MCF 10A (cell line): ENCODE data around the gene RFPL3. TPM values are rescaled to one million over a fixed set of nuclear protein-coding genes. Genes with fewer than 3 reads are reported as not detected.

ENCODE experiments used
- BruUV-seq: library from RNA; stranded (reverse); fragments of 400-500 nt; replicated peaks from 2 replicates; lab custom pipeline; 2021; lab: Mats Ljungman, UMichigan
- CTCF ChIA-PET: fragments of 300-600 bp; sonication (Branson Sonifier 250); formaldehyde crosslinking; extraction: SDS; loops from one replicate; lab custom pipeline; 2021; ENCODE audit warnings: antibody characterized with exemption, inconsistent platforms; lab: Yijun Ruan, JAX
- POLR2A ChIA-PET: fragments of 300-600, 350-650 bp; sonication (Branson Sonifier 250); formaldehyde crosslinking; extraction: SDS; loops from one replicate; lab custom pipeline; 2020; ENCODE audit warnings: antibody characterized with exemption, inconsistent platforms; lab: Yijun Ruan, JAX
- DNase-seq: peaks from one replicate; pipeline ENCODE4 v3.0.0-alpha.2; 2018; ENCODE audit not compliant: unreplicated experiment
- H3K27ac Mint-ChIP-seq: one replicate; pipeline ENCODE4 v1.8.0; 2022; ENCODE audit warnings: mild to moderate bottlenecking, low read depth, mixed read lengths; ENCODE audit not compliant: unreplicated experiment
- H3K27me3 Mint-ChIP-seq: one replicate; pipeline ENCODE4 v1.8.0; 2022; ENCODE audit warnings: mixed read lengths; ENCODE audit not compliant: insufficient read depth, unreplicated experiment
- H3K36me3 Mint-ChIP-seq: one replicate; pipeline ENCODE4 v1.8.0; 2022; ENCODE audit warnings: mild to moderate bottlenecking, moderate library complexity, mixed read lengths; ENCODE audit not compliant: insufficient read depth, unreplicated experiment
- H3K4me1 Mint-ChIP-seq: one replicate; pipeline ENCODE4 v1.8.0; 2022; ENCODE audit warnings: mixed read lengths; ENCODE audit not compliant: insufficient read depth, unreplicated experiment
- H3K4me3 Mint-ChIP-seq: one replicate; pipeline ENCODE4 v1.8.0; 2022; ENCODE audit warnings: mild to moderate bottlenecking, moderate library complexity, mixed read lengths; ENCODE audit not compliant: unreplicated experiment
- H3K9me3 Mint-ChIP-seq: one replicate; pipeline ENCODE4 v1.8.0; 2022; ENCODE audit warnings: mixed read lengths; ENCODE audit not compliant: unreplicated experiment
- intact Hi-C: fragments of 100-400 bp; cut with micrococcal nuclease; formaldehyde crosslinking; loops from 2 replicates; pipeline ENCODE4 v1.14.1; 2022
- total RNA-seq: library from RNA; stranded (reverse); gene quantifications from 2 replicates; pipeline ENCODE4 v1.2.3, GENCODE V29; 2022
- TF ChIP-seq, protein P1 (sequence below): fragments of 200-600 bp; IDR thresholded peaks from one replicate; pipeline ENCODE4 v1.8.0; 2022; ENCODE audit warnings: antibody characterized with exemption, mild to moderate bottlenecking; ENCODE audit not compliant: unreplicated experiment

Gene RFPL3
- total RNA-seq, 1 experiment from 2014 or later: not detected

DNA sequence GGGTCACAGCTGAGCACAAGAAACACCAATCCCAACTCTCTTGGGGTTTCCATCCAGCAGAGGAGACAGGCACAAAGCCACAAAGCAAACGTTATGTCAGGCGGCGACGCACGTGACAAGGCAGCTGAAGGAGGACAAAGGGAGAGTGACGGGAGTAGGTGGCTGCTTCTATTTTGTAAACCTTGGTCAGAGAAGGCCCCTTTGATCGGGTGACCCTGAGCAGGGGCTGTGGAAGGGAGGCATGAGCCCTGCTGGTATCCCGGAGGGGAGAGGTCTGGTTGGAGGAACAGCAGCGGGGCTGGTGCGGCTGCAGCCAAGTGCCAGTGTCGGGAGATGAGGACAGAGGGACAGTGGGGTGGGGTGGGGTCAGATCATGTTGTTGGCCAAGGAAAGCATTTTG lies 17.3 kb upstream of the RFPL3 start:
- no peaks in the 10 kb centered on the region for H3K4me1 Mint-ChIP-seq
- peaks cover 67% of the 10 kb centered on the region for H3K27me3 Mint-ChIP-seq
- DNase-seq: no peak
- ChIA-PET CTCF (no interaction called here), POLR2A (no interaction called here)
- intact Hi-C loops: no loop called here
- no peak overlapping the region for H3K4me3 Mint-ChIP-seq
- no peak overlapping the region for H3K27ac Mint-ChIP-seq
- H3K36me3 Mint-ChIP-seq: no peaks in the 10 kb centered on the region
- no peaks in the 10 kb centered on the region for H3K9me3 Mint-ChIP-seq
- TF ChIP-seq, protein P1, sequence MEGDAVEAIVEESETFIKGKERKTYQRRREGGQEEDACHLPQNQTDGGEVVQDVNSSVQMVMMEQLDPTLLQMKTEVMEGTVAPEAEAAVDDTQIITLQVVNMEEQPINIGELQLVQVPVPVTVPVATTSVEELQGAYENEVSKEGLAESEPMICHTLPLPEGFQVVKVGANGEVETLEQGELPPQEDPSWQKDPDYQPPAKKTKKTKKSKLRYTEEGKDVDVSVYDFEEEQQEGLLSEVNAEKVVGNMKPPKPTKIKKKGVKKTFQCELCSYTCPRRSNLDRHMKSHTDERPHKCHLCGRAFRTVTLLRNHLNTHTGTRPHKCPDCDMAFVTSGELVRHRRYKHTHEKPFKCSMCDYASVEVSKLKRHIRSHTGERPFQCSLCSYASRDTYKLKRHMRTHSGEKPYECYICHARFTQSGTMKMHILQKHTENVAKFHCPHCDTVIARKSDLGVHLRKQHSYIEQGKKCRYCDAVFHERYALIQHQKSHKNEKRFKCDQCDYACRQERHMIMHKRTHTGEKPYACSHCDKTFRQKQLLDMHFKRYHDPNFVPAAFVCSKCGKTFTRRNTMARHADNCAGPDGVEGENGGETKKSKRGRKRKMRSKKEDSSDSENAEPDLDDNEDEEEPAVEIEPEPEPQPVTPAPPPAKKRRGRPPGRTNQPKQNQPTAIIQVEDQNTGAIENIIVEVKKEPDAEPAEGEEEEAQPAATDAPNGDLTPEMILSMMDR: no peak
- no TSS peak for BruUV-seq

DNA sequence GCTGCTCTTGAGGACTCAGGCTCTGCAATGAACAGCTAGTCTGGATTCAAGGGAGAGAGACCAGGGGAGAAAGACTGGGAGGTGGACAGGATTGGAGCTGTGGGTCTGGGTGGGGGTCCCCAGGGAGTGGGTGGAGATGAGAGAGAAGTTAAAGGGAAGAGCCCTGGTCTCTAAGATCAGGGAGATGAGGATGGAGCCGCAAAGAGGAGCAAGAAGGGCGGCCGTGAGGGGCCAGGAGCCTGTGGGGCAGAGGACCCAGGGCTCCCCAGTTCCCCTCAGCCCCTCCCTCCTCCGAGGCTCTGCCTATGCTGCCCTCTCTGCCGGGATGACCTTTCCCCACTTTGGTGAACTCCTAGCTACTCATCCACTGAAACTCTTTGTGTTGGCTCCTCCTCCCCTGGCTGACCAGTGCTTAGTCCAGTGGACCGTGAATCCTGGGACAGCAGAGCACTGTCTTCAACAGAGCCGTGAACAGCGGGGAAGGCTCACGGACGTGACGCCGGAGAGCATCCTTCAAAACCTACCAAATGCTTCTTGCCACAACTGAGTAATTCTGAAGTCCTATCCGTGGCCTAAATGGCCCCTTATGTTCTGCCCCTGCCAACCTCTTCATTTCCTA lies 16.4 kb upstream of the RFPL3 start:
- H3K9me3 Mint-ChIP-seq: no peaks in the 10 kb centered on the region
- peaks cover 75% of the 10 kb centered on the region for H3K27me3 Mint-ChIP-seq
- intact Hi-C loops: no loop called here

DNA sequence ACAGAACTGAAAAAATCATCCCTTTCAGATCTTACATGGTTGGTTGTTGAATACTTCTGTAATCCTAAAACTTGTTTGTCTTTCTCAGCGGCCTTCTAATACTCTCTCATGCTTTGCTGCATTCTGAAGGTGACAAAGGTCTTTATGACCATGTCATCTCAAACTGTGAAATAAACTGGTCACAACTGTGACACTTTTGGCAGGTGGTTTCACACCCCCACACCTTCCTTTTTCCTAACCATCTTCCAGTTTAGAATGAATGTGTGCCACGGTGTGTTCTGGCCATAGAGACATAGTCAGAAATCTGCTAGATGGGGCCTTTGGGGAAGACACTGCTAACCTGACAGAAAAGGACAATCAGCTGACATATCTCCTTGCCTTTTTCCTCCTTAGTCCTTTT lies 14.7 kb upstream of the RFPL3 start:
- POLR2A ChIA-PET: no interaction called here

More for the DNA sequence above, 16.4 kb upstream of the RFPL3 start:
- BruUV-seq: no TSS peak
- H3K4me3 Mint-ChIP-seq: no peak overlapping the region
- DNase-seq: no peak
- ChIA-PET POLR2A (no interaction called here), CTCF (no interaction called here)
- H3K36me3 Mint-ChIP-seq: no peaks in the 10 kb centered on the region
- H3K27ac Mint-ChIP-seq: no peak overlapping the region
- no peaks in the 10 kb centered on the region for H3K4me1 Mint-ChIP-seq
- TF ChIP-seq, protein P1: no peak

DNA sequence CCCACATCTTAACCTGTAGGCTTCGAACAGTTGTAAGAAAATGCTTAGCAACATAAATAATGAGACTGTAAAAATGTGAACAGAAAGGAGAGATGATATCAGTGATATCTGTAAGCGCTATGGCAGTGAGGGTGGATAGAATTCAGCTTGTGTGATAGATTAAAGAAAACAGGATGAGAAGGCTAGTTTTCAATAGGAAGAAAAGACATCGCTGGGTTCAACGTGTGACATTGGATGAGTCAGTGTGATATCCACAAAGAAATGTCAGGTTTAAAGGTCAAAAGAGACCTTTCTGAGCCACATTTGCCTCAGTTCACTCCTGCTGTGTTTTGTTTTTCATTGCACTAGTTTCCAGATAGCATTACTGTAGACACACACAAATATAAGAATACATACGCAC lies 13.7 kb upstream of the RFPL3 start:
- H3K9me3 Mint-ChIP-seq: no peaks in the 10 kb centered on the region
- no peaks in the 10 kb centered on the region for H3K4me1 Mint-ChIP-seq
- POLR2A ChIA-PET: no interaction called here
- H3K4me3 Mint-ChIP-seq: no peak overlapping the region
- H3K27me3 Mint-ChIP-seq: peaks cover 69% of the 10 kb centered on the region
- BruUV-seq: no TSS peak
- no peak overlapping the region for H3K27ac Mint-ChIP-seq
- no peak for DNase-seq
- CTCF ChIA-PET: interaction anchor here (0.5 kb wide), 1 partner anchor 40 kb away, joined by 3 read pairs; no protein-coding TSS in a partner anchor
- TF ChIP-seq, protein P1: no peak
- H3K36me3 Mint-ChIP-seq: no peaks in the 10 kb centered on the region
- intact Hi-C loops: no loop called here

More for the DNA sequence above, 14.7 kb upstream of the RFPL3 start:
- Mint-ChIP-seq H3K27me3 (peaks cover 76% of the 10 kb centered on the region), H3K27ac (no peak overlapping the region), H3K36me3 (no peaks in the 10 kb centered on the region), H3K4me1 (no peaks in the 10 kb centered on the region), H3K9me3 (no peaks in the 10 kb centered on the region), H3K4me3 (no peak overlapping the region)
- no TSS peak for BruUV-seq
- no peak for DNase-seq
- intact Hi-C loops: no loop called here
- TF ChIP-seq, protein P1: no peak
- CTCF ChIA-PET: interaction anchor here (0.6 kb wide), 1 partner anchor 860 kb away, joined by 3 read pairs; no protein-coding TSS in a partner anchor
